ENCODE results near the gene NOLC1.

DNA sequence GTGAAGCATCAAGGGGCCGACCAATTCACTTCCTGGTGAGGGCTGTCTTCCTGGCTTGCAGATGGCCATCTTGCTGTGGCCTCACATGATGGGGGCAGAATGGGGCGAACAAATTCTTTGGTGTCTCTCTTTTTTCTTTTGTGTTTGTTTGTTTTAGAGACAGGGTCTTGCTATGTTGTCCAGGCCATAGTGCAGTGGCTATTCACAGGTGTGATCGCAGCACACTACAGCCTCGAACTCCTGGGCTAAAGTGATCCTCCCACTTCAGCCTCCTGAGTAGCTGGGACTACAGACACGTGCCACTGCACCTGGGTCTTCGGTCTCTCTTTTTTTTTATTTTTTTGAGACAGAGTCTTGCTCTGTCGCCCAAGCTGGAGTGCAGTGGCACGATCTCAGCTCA, 20.1 kb downstream of the NOLC1 start:
- TF ChIP-seq POLR2AphosphoS5 (IDR thresholded peaks at IDR 0.05) (no peak), CTCF (IDR thresholded peaks at IDR 0.05) (no peak), POLR2A (IDR thresholded peaks at IDR 0.05) (no peak), EP300 (IDR thresholded peaks at IDR 0.05) (no peak)

All from gastroesophageal sphincter (tissue), 3 donors.